ENCODE data around the gene COLEC11. TPM values are rescaled to one million over a fixed set of nuclear protein-coding genes. Genes with fewer than 3 reads are reported as not detected.

Gene COLEC11
- total RNA-seq, 3 donors from 2014 or later (not counting 1 experiment from before 2014, with no cell fraction given), result 0.61 TPM; not detected in 2

DNA sequence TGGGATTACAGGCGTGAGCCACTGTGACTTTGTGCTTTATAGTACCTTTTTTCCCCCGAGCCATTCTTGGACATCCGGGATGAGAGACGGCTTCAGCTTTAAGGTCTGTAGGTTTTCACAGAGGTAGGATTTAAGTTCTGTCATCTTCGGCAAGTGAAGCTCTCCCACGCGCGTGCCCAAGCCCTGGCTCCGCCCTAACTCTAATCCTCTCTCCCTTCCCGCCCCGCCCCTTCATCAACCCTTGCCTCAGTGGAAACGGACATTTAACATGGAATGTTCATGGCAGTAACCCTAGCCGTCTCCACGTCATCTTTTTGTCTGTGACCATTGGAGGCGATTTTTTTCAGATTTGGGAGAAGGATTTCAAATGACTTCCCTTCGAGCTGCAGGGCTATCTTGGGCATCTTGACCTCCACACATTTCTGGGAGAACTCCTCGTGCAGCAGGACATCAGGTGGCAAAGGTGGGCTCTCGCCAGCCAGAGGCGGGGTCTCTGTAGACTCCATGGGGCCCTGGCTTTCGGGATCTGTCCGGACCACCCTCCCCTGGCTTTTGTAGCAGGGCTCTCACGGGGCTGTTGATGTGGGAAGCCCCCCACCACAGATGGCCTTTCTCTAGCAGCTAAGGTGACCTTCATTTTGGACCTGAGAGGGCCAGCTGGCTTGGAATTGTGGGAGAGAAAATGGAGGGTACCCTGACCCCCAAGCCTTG is 6.8 kb downstream of the COLEC11 start:
- DNase-seq, result no peak
- no peak overlapping the region for H3K4me3 Mint-ChIP-seq
- intact Hi-C loops (cut with micrococcal nuclease), result no loop called here

DNA sequence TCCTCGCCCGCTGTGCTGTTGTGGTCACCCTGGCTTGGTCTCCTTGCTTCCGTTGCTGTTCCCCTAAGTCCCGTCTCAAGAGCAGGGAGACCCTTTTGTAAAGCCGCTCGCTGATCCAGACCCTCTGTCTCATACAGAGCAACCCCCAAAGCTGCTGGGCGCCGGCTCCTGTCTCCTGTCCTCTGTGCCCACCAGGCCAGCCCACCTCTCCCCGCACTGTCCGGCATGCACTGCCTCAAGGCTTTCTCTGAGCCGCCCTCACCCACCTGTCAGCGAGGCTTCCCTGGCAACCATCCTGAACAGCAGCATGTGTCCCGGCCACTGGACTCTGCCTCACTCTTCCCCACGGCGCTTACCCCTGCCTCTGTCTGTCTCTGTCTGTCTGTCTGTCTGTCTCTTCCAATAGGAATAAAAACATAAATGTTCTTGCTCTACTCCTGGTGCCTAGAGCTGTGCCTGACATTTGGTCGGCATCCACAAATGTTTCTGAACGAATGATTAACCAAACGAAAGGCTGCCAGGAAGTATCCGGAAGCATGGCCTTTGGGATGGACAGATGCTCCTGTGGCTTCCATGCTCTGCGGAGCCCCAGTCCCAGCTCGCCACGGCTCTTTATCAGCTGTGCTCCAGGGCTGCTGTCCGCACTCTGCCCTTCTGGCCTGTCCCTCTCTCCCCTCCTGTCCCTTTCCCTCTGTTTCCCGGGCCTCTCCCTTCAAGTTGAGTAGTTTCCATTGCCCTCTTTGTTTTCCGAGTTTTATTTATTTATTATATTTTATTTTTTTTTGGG is 7.8 kb downstream of the COLEC11 start:
- ATAC-seq, result no peak
- H3K4me3 Mint-ChIP-seq, result no peak overlapping the region
- Histone ChIP-seq H3K27ac (ENCODE audit: low read length) (no peak overlapping the region), H3K4me3 (ENCODE audit: low read length) (no peak overlapping the region), H3K27me3 (ENCODE audit: control insufficient read depth, insufficient read depth, low read length) (no peaks in the 10 kb centered on the region), H3K4me1 (ENCODE audit: control insufficient read depth, insufficient read depth, low read length) (no peaks in the 10 kb centered on the region), H3K9me3 (ENCODE audit: control insufficient read depth, insufficient read depth, low read length) (no peaks in the 10 kb centered on the region), H3K36me3 (ENCODE audit: control insufficient read depth, insufficient read depth, low read length) (no peaks in the 10 kb centered on the region)
- no peak overlapping the region for H3K27ac Mint-ChIP-seq
- intact Hi-C loops (cut with micrococcal nuclease), result no loop called here
- WGBS (ENCODE audit: insufficient coverage), result 90% methylated on average over 24 of the region's 25 CpGs
- no peaks in the 10 kb centered on the region for H3K4me1 Mint-ChIP-seq
- H3K27me3 Mint-ChIP-seq (ENCODE audit: low read depth in 2 of 2), result no peaks in the 10 kb centered on the region
- no peak for DNase-seq
- no peaks in the 10 kb centered on the region for H3K36me3 Mint-ChIP-seq
- TF ChIP-seq, protein P1, sequence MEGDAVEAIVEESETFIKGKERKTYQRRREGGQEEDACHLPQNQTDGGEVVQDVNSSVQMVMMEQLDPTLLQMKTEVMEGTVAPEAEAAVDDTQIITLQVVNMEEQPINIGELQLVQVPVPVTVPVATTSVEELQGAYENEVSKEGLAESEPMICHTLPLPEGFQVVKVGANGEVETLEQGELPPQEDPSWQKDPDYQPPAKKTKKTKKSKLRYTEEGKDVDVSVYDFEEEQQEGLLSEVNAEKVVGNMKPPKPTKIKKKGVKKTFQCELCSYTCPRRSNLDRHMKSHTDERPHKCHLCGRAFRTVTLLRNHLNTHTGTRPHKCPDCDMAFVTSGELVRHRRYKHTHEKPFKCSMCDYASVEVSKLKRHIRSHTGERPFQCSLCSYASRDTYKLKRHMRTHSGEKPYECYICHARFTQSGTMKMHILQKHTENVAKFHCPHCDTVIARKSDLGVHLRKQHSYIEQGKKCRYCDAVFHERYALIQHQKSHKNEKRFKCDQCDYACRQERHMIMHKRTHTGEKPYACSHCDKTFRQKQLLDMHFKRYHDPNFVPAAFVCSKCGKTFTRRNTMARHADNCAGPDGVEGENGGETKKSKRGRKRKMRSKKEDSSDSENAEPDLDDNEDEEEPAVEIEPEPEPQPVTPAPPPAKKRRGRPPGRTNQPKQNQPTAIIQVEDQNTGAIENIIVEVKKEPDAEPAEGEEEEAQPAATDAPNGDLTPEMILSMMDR (IDR thresholded peaks at IDR 0.05), result no peak
- no peaks in the 10 kb centered on the region for H3K9me3 Mint-ChIP-seq

More for the DNA sequence above, 6.8 kb downstream of the COLEC11 start:
- H3K36me3 ChIP-seq (ENCODE audit: control insufficient read depth, insufficient read depth, low read length), result no peaks in the 10 kb centered on the region
- 86% methylated on average over 22 of the region's 22 CpGs for WGBS (ENCODE audit: insufficient coverage)
- H3K27me3 ChIP-seq (ENCODE audit: control insufficient read depth, insufficient read depth, low read length), result no peaks in the 10 kb centered on the region
- no peaks in the 10 kb centered on the region for H3K4me1 Mint-ChIP-seq
- H3K27ac Mint-ChIP-seq, result no peak overlapping the region
- no peaks in the 10 kb centered on the region for H3K27me3 Mint-ChIP-seq (ENCODE audit: low read depth in 2 of 2)
- no peaks in the 10 kb centered on the region for H3K9me3 Mint-ChIP-seq
- TF ChIP-seq, protein P1 (IDR thresholded peaks at IDR 0.05), result no peak
- H3K9me3 ChIP-seq (ENCODE audit: control insufficient read depth, insufficient read depth, low read length), result no peaks in the 10 kb centered on the region
- no peak overlapping the region for H3K27ac ChIP-seq (ENCODE audit: low read length)
- H3K4me3 ChIP-seq (ENCODE audit: low read length), result no peak overlapping the region
- ATAC-seq, result no peak
- H3K4me1 ChIP-seq (ENCODE audit: control insufficient read depth, insufficient read depth, low read length), result no peaks in the 10 kb centered on the region
- H3K36me3 Mint-ChIP-seq, result no peaks in the 10 kb centered on the region

DNA sequence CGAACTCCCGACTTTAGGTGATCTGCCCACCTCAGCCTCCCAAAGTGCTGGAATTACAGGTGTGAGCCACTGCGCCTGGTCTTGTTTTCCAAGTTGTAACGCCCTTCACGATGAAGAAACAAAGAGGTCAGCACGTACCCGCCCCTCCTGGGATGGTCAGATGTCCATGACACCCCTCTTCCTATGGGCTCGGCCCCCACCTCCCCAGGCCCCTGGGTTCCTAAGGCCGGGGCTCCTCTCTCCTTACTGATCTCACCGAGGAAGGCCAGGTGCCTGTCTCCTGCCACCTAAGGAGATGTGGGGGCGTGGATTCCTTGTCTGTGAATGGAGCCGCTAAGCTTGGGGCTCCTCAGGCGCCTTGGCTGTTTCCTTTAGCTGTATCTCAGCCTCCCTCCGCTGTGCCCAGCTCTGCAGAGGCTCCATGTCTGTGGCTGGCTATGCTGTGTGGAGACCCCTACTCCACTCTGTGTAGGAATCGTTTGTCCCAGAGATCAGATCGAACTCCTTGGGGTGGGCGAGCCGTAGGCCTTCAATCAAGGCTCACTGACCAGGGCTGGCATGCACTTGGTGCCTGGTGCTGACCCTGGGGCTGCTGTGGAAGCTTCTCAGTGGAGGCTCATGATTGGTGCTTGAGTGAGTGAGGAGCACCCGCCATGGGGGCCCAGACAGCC is 8.8 kb downstream of the COLEC11 start:
- DNase-seq (no peak), ATAC-seq (no peak)
- intact Hi-C loops (cut with micrococcal nuclease), result no loop called here
- no peaks in the 10 kb centered on the region for H3K36me3 Mint-ChIP-seq
- Histone ChIP-seq H3K4me1 (ENCODE audit: control insufficient read depth, insufficient read depth, low read length) (no peaks in the 10 kb centered on the region), H3K27me3 (ENCODE audit: control insufficient read depth, insufficient read depth, low read length) (no peaks in the 10 kb centered on the region), H3K36me3 (ENCODE audit: control insufficient read depth, insufficient read depth, low read length) (no peaks in the 10 kb centered on the region), H3K27ac (ENCODE audit: low read length) (no peak overlapping the region), H3K4me3 (ENCODE audit: low read length) (no peak overlapping the region), H3K9me3 (ENCODE audit: control insufficient read depth, insufficient read depth, low read length) (no peaks in the 10 kb centered on the region)
- no peaks in the 10 kb centered on the region for H3K9me3 Mint-ChIP-seq
- no peak overlapping the region for H3K4me3 Mint-ChIP-seq
- H3K27me3 Mint-ChIP-seq (ENCODE audit: low read depth in 2 of 2), result no peaks in the 10 kb centered on the region
- no peak overlapping the region for H3K27ac Mint-ChIP-seq
- H3K4me1 Mint-ChIP-seq, result no peaks in the 10 kb centered on the region
- 90% methylated on average over 19 of the region's 19 CpGs for WGBS (ENCODE audit: insufficient coverage)
- TF ChIP-seq, protein P1 (IDR thresholded peaks at IDR 0.05), result no peak

Data from natural killer cell (primary cell).